NB4 (cell line): ENCODE data around the gene LONRF2.

Experiments
- MAX ChIP-seq: IDR thresholded peaks from 2 replicates; pipeline ENCODE4 v1.6.1; 2011; ENCODE audit warnings: low read depth, low read length
- POLR2A ChIP-seq: IDR thresholded peaks from 2 replicates; pipeline ENCODE4 v1.6.1; 2011; ENCODE audit warnings: mild to moderate bottlenecking; ENCODE audit not compliant: insufficient read length; ENCODE audit errors: extremely low read depth
- TF ChIP-seq, protein P1 (sequence below): IDR thresholded peaks from one replicate; pipeline ENCODE4 v1.5.1; 2012; ENCODE audit warnings: low read depth, low read length

DNA sequence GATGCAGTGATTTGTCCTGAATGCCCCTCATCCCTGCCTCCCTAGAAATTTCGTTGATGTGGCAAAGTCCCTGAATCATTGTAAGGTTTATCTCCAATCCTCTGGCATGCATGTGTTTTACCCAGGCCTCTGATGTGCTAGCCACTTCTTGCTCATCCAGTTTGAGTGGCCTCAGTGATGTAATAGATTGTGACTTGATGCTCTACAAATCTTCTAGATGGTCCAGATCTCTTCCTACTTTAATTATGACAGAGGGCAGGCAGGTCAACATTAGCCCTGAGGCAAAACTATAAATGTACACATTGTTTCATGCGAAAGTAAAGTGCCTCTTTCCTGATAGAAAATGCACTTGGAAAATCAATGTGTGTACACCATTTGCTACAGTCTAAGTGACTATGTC is 54.5 kb downstream of the LONRF2 start:
- TF ChIP-seq, protein P1, sequence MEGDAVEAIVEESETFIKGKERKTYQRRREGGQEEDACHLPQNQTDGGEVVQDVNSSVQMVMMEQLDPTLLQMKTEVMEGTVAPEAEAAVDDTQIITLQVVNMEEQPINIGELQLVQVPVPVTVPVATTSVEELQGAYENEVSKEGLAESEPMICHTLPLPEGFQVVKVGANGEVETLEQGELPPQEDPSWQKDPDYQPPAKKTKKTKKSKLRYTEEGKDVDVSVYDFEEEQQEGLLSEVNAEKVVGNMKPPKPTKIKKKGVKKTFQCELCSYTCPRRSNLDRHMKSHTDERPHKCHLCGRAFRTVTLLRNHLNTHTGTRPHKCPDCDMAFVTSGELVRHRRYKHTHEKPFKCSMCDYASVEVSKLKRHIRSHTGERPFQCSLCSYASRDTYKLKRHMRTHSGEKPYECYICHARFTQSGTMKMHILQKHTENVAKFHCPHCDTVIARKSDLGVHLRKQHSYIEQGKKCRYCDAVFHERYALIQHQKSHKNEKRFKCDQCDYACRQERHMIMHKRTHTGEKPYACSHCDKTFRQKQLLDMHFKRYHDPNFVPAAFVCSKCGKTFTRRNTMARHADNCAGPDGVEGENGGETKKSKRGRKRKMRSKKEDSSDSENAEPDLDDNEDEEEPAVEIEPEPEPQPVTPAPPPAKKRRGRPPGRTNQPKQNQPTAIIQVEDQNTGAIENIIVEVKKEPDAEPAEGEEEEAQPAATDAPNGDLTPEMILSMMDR, result no peak
- TF ChIP-seq POLR2A (no peak), MAX (no peak)
